Skeletal muscle cell (primary cell): ENCODE results near the gene LINGO1.

Source experiments
- DNase-seq: peaks from one replicate; pipeline ENCODE4 v3.0.0-alpha.2; 2010; ENCODE audit warnings: low read depth
- H3K4me3 ChIP-seq: 2 replicates; pipeline ENCODE4 v1.5.1; 2011; ENCODE audit warnings: low read depth, mild to moderate bottlenecking, control low read depth, low read length, moderate library complexity

LINGO1 gene

DNA sequence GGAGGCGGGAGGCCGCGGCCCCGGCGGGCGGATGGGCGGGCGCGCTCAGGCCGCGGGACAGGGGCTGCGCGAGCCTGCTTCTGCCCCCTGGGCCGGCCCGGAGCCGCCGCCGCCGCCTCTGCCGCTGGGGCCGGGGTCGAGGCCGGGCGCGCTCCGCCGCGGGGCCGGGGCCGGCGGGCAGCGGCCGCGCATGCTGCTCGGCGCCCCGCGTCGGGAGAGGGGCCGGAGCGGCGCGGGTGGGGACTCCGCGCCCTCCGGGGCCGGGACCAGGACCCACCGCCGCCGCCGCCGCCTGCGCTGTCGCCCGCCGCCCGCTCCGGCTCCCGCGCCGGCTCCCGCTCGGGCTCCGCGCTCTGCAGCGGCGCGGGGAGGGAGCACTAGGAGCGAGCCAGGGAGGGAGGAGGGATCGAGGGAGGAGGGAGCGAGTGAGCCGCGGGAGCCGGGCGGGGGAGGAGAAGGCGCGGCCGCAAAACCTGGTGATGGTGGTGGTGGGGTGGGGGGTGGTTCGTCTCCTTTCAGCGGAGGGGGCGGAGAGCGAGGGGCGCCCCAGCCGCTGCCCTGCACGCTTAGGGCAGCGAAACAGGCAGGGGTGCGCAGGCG, at the start of gene LINGO1:
LINGO1 (minus strand) TSS at position 379 of the 600 bp plus-strand sequence. CDS start 597 bp downstream, outside the sequence.
- DNase-seq: no peak
- H3K4me3 ChIP-seq: peak within 1 kb of the TSS; percentile 49

- no peak for DNase-seq
- H3K4me3 ChIP-seq: no peak overlapping the region
These were observed 48.6 kb upstream of the LINGO1 start for GRCh38 chr15:77681362-77681761.

DNA sequence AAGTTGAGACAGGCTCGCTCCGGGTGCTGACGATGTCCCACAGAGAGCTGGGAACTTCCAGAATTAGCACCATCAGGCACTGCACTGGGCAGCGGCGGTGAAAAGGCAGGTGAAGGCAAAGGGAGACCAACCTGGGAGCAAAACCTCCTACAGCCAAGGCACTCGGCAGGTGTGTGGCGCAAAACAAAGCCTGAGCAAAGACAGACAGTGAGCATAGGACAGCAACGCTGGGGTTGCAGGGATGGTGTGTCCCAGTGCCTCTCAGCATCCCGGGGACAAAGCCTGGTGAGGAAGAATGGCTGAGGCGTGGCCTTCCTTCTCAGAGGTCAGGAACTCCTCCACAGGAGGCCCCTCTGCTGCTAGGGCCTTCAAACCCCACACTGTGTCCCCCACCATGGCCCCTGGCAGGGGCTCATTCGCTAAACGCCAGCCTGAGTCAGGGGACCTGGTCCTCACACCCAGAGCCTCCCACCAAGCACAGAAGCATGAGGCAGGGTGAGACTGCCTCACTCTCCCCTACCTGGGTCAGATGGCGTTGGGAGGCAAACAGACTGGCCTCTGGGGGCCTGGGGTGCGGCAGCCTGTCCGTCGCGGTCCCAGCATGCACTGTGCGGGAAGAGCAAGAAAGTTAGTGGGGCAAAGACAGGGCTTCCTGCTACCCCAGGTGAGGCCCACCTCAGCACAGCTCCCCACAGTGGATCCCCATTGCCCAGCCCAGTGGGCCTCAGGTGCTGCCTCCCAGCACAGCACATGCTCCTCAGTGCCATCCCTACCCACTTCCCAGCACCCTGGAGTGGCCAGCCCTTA, 44.1 kb upstream of the LINGO1 start:
- H3K4me3 ChIP-seq: no peak overlapping the region
- DNase-seq: no peak

DNA sequence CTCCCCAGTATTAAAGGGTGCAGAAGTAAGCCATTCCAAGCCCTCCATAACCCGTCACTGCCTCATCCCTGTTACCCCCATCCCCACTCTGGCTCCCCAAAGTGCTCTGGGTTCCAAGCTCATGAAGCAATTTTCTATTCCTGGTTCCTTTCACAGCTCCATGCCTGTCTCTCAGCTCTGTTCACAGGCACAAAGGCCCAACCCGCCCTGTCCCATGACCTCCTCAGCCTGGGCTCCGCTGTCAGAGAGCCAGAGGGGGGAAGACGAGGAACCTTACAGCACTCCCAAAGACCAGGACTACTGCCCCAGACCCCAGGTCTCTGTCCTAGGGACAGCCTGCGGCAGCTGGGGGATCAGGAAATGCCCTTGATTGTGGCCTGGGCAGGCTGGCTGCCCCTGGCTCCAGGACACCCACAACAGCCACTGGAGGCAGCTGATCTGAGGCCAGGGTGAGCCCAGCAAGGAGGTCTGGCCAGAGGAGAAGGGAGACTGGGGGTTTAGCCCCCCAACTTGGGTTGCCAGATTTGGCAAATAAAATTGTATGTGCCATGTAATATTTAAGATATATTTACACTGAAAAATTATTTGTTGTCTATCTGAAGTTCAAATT, 43.2 kb upstream of the LINGO1 start:
- no peak overlapping the region for H3K4me3 ChIP-seq
- DNase-seq: no peak

GRCh38 chr15:77674327-77674726, 41.6 kb upstream of the LINGO1 start:
- DNase-seq: no peak
- H3K4me3 ChIP-seq: no peak overlapping the region

DNA sequence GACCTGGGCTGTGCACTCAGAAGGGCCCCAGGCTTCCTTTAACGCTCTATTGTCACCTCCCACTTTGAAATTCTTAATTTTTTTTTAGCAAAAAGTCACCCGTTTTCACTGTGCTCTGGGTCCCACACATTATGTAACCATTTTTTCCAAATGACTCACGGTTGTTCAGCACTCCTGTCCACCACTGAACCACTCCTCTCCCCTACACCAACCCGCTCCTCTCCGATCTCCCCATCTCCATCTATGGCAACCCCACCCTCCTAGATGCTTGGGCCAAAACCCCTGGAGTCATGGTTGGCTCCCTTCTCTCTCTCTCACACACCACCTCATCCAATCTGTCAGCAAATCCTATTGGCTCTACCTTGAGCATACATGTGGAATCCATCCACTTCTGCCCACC, 41.2 kb upstream of the LINGO1 start:
- DNase-seq: no peak

DNA sequence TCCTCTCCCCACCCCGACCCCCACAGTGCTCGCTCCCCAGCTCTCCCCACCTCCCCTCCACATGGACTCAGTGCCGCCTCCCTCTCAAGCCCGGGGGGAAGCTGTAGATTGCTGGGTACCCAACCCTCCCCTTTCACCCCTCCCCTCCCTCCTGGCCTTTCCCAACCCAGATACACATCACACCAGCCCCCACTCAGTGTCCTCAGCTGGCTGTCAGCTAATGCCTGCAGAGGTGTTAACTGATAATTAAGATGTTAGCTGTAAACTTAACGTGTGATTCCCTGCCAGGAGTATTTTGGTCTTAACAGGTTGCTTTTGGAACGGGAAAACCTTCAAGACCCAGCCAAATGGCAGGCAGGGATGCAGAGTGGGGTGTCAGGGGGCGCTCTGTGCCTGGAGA, 39.4 kb upstream of the LINGO1 start:
- H3K4me3 ChIP-seq: no peak overlapping the region

More for the DNA sequence above, 41.2 kb upstream of the LINGO1 start:
- no peak overlapping the region for H3K4me3 ChIP-seq

GRCh38 chr15:77671362-77672056, 38.8 kb upstream of the LINGO1 start:
- H3K4me3 ChIP-seq: no peak overlapping the region
- no peak for DNase-seq

More for the DNA sequence above, 39.4 kb upstream of the LINGO1 start:
- no peak for DNase-seq

DNA sequence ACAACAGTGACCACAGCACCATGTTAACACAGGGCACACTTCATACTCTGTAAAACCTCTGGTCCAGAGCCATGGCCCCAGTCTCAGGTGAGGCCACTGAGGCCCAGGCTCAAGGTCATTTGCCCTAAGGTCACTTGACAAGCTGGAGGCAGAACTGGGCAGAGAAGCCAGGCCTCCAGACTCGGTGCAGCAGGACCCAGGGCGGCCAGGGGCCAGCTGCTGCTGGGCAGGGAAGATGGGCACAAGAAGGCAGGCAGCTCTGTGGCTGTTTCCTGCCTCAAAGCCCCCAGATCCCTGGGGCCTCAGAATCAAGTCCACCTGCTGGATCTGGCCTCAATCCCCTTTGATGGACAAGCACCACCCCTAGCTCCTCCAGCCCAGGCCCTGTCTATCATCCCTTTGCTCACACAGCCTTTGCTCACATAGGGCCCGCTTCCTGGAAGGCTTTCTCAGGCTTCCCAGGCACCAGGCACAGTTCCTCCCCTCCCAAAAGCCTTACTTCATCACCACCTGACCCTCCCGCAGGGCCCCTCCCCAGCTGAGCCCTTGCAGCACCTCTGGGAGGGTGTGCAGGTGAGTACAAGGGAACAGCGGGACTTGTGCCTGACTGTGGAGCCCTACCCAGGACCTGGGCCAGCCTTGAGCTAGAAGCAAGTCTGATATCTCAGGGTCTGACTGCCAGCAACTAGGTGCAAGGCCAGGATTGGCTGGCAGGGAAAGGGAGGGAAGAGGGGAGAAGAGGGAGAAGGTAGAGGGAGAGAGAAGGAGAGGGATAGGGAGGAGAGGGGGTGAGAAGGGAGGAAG, 38.0 kb upstream of the LINGO1 start:
- H3K4me3 ChIP-seq: no peak overlapping the region
- no peak for DNase-seq

- no peak for DNase-seq
These were observed 37.2 kb upstream of the LINGO1 start for GRCh38 chr15:77669896-77670295.

DNA sequence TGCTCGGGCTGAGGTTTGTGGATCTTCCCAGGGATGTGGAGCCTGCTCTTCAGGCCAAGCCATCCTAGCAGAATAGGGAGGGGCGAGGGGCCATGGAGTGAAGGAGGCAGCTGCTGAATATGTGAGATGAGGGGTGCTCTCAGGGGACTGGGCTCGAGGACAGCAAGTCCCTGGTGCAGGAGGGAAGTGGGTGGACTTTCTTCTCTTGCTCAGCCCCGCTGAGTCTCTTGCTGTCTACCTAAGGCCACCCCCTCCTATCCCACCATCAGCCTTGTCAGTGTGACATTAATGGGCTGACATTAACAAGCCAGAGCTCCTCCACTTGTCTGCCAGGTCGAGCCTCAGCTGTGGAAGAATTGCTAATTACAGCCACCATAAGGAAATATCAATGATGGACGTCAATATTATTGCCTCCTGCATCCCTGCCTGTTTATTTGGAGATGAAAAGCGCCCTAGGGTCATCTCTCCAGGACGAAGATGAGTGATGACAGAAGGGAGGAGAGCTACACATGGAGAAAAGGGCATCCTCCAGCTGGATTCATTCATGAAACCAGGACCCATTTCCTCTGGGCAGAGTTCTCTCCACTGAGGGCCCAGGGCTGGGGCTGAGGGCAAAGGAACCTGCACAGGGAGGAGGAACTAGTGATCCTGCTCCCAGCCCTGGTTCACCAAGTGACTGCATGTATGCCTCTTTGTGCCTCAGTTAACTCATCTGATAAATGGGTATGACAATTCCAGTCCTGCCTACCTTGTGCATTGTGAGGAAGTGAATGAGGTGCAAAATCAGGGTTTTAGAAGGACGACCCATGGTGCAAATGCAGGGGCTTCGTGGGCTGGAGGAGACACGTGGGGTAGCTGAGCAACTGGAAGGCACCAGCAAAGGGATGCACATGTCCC, 34.9 kb upstream of the LINGO1 start:
- no peak for DNase-seq

More at GRCh38 chr15:77669896-77670295, 37.2 kb upstream of the LINGO1 start:
- H3K4me3 ChIP-seq: no peak overlapping the region

GRCh38 chr15:77666296-77666660, 33.6 kb upstream of the LINGO1 start:
- H3K4me3 ChIP-seq: no peak overlapping the region
- DNase-seq: no peak

More for the DNA sequence above, 34.9 kb upstream of the LINGO1 start:
- no peak overlapping the region for H3K4me3 ChIP-seq

GRCh38 chr15:77665530-77666295, 33.0 kb upstream of the LINGO1 start:
- DNase-seq: no peak
- no peak overlapping the region for H3K4me3 ChIP-seq

GRCh38 chr15:77664428-77664827, 31.7 kb upstream of the LINGO1 start:
- DNase-seq: no peak
- H3K4me3 ChIP-seq: no peak overlapping the region

DNA sequence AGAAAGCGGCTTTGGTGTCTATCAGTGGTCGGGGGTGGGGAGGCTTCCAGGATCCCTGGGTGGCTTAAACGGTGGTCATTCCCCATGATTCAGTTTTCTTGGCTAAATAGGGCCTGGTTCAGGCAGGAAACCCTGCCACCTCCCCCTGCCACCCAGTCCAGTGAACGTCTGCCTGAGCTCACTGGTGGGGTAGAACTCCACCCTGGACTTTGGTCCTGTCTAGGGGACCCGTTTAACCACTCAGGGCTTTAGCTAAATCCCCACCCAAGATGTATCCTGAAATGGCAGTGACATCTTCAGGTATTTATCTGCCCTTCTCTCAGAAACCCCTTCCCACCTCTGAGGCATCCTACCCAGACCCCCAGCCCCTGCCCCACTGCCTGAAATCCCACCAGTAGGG, 30.5 kb upstream of the LINGO1 start:
- no peak for DNase-seq

GRCh38 chr15:77659350-77660321, 26.9 kb upstream of the LINGO1 start:
- H3K4me3 ChIP-seq: no peak overlapping the region
- no peak for DNase-seq

More for the DNA sequence above, 30.5 kb upstream of the LINGO1 start:
- no peak overlapping the region for H3K4me3 ChIP-seq
